GM21390 (cell line): ENCODE measurements around the gene HMGN4.

Experiments used
- ATAC-seq: cut with Tn5 transposase; IDR thresholded peaks from one replicate; pipeline ENCODE4 v1.9.1; 2021; ENCODE audit not compliant: unreplicated experiment

Gene HMGN4

GRCh38 chr6:26550250-26550993, 12.3 kb downstream of the HMGN4 start:
- peak; percentile 44 for ATAC-seq

- no peak for ATAC-seq
Measured at GRCh38 chr6:26552205-26552604, 14.0 kb downstream of the HMGN4 start.

GRCh38 chr6:26552640-26553188, 14.5 kb downstream of the HMGN4 start:
- no peak for ATAC-seq

- peak; percentile 45 for ATAC-seq
Measured at GRCh38 chr6:26553264-26553634, 15.1 kb downstream of the HMGN4 start.

DNA sequence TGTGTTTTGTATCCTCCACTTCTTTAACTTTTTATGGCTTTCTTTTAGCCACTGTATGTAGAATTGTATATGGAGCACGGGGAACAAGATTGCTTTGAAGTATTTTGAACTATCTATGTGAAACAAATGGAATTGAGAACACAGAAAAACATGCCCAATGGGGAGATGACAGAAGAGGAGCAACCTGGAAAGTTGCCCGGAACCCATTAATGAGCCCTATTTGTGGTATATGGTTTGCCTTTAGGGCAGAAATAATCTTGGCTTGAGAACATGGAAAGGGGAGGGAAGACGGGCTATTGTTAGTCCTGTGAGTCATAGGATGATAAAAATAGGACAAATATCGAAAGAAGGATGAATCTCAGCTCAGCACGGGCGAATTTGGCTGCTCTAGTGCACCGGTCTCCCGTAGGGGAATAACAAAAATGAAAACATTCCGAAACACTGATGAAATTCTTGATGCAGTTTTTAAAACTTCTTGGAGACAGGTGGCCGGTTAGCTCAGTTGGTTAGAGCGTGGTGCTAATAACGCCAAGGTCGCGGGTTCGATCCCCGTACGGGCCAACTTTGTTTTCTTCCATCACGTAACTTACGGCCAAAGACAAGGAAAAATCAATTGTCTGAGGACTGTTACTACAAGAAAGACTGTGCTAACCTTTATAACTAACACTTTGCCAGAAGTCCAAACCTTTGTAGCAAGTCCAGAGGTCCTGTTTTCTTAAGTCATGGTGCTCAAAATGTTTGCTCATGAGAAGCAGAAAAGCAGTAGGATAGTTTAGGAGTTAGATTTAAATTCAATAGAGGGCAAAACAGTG, 15.7 kb downstream of the HMGN4 start:
- no peak for ATAC-seq

DNA sequence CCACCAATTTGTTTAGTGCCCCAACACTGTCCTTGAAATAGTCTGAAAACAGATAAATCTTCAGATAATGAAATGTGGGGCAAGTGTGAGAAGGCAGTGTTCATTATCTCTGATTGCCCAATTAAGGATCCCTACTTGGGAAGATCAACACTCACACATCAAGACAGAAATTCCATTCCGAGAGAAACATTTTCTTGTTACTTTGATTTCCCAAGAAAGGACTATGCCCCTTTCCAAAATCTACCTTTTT, 16.2 kb downstream of the HMGN4 start:
- ATAC-seq = no peak

DNA sequence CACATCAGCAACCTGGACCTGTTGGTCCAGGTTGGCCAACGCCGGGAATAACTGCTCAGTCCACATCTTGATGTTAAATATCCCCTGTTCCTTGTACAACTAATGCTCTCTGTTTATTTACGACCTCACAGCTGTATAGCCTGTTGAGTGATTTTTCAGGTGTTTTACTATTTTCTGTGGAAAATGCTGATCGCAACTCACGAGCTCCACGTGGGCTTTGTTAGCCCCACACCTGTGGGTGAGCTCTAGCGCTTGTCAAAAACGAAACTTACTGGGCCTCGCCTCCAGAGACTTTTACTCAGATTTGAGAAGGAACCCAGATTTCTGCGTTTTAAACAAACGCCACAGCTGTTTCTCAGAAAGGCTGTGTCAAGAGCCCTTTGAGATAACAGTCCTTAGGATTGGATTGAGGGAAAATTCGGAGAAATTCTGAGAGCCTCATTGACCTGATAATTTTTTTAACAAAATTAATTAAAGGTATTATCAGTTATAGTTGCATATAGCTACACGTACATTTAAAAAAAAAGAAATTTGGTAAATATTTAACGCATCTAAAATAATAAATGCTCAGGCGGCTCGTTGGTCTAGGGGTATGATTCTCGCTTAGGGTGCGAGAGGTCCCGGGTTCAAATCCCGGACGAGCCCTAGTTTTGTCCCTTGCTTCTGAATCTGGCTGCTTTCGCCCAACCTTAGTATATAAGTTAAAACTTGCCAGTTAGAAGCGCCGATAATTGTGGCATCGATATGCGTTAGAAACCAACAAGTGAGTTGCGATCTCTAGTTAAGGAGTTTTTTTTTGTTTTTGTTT, 16.7 kb downstream of the HMGN4 start:
- ATAC-seq = no peak

GRCh38 chr6:26555505-26556262, 17.5 kb downstream of the HMGN4 start:
- ATAC-seq = no peak

DNA sequence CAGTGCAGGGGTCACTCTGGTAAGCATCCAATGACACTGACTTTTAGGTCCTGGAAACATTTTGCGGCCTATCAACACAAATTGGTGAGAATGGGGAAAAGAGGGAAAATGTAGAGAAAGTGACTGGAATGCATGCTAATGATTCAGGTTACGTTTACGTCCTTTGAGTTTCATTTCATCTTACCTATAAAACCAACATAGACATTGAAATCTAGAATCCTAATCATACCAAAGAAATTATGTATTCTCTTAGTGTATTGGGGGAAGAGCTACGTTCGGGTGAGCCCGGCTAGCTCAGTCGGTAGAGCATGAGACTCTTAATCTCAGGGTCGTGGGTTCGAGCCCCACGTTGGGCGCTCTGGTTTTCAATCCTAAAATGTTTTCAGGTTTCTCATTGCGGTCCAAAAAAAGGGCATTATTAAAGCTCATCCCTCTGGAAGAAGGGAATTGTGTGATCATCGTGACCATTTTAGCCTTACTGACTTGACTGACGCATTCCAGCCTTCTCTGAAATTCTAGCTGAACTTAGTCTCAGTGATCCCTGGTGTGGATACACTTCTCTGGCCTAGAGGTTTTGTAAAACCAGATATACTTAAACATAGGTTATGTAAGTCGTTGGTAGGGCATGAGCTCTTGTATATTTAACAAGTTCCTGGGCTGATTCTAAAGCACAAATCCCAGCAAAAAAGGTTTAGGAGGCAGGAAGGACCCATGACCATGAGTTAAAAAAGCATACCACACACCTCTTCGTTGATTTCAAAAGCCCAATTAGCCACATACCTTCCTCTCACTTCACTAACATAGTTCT, 18.3 kb downstream of the HMGN4 start:
- no peak for ATAC-seq

- ATAC-seq = no peak
Measured at GRCh38 chr6:26561533-26562466, 23.6 kb downstream of the HMGN4 start.

- no peak for ATAC-seq
Measured at GRCh38 chr6:26563488-26563887, 25.3 kb downstream of the HMGN4 start.

DNA sequence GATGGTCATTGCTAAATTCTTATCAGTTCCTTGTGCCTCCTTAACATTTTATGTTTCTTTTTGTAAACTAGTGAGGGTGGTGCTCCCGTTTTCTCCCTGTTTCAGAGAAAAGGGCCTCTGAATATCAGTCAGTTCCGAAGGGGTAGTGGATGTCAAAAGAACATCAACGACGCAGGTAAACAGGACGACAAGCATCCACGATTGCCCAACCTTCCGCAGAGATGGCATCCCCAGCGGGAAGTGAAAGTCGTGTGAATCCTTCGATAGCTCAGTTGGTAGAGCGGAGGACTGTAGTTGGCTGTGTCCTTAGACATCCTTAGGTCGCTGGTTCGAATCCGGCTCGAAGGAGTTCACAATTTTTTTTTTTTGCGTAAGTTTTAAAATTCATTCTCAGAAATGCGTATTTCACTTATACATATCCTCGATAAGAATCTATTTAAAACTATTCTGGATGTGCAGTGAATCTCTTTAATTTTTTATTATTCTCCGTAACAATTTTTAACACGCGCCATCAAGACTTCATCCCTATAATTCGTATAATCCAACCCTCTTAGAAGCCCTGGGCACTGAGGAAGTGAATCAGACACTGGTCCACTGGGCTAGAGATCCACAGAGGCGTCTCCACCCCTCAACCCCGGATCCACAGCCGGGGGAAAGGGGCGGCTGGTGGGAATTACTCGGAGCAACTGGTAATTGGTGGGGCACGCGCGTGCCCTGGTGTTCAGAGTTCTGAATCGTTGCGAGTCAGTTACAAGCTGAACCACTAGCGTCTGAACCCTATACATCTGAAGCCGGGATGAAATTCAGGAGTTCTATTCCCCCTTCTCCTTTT, 30.7 kb downstream of the HMGN4 start:
- ATAC-seq = peak; percentile 69

DNA sequence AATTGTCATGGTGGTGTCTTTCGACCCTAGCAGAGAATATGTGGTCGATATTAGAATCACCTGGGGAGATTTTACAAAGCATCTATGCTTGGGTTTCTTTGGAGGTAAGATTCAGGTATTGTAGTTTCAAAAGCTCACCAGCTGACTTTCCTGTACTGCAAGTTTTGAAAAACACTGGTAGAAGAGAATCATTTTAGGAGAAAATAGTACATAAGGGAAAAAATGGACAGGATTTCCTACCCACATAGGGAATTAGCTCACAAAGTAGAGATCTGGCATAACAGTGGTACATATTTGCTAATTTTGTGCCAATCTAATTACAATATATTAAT, 31.2 kb downstream of the HMGN4 start:
- peak; percentile 7 for ATAC-seq

GRCh38 chr6:26570027-26570809, 32.1 kb downstream of the HMGN4 start:
- no peak for ATAC-seq

DNA sequence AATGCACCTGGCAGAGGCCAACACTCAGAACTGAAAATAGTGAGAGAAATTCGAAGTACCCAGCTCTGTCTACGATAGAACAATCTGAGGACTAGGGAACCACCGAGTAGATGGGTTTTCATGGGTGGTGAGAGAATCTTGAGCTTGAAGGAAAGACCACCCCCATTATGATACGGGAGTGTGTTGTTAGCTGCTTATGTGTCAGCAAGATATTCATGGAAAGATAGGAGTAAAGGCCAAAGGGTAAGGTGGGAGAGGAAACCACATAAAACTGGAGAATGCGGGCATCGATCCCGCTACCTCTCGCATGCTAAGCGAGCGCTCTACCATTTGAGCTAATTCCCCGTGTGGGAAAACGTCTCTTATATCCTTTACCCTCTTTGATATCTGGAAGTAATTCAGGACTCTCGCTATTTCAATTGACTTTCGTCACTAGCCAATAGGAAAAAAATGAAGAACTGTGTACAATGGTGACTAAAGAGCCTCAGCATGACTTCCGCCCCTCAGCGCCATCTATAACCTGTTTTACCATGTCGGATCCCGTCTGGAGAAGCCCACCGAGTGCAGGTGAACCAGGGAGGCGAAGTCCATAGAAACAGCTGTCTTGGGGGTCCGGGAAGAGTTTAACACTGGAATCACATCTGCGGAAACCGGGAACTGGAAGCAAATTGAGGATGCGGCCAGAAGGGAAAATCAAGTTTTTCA, 33.6 kb downstream of the HMGN4 start:
- no peak for ATAC-seq

GRCh38 chr6:26575494-26575939, 37.4 kb downstream of the HMGN4 start:
- ATAC-seq = no peak

GRCh38 chr6:26576407-26576843, 38.3 kb downstream of the HMGN4 start:
- ATAC-seq = no peak
